NCI-H1048 (cell line): ENCODE results near the gene NR2F6.
A peak's percentile ranks its signal among the peaks of the same experiment; 100 is the strongest.

Source experiments
- DNase-seq: peaks from one replicate; lab custom pipeline; 2025; lab: John Stamatoyannopoulos, UW

Gene NR2F6

GRCh38 chr19:17263712-17264640 lies 18.3 kb upstream of the NR2F6 start:
- DNase-seq, result no peak

GRCh38 chr19:17262557-17262956 lies 16.8 kb upstream of the NR2F6 start:
- DNase-seq, result no peak

GRCh38 chr19:17260842-17261325 lies 15.2 kb upstream of the NR2F6 start:
- DNase-seq, result peak; percentile 83

GRCh38 chr19:17259934-17260333 lies 14.2 kb upstream of the NR2F6 start:
- no peak for DNase-seq

GRCh38 chr19:17259118-17259780 lies 13.5 kb upstream of the NR2F6 start:
- DNase-seq, result no peak

GRCh38 chr19:17256130-17256529 lies 10.4 kb upstream of the NR2F6 start:
- DNase-seq, result no peak

- no peak for DNase-seq
Observed at GRCh38 chr19:17255150-17255621, 9.5 kb upstream of the NR2F6 start.

- DNase-seq, result no peak
Observed at GRCh38 chr19:17254636-17255035, 8.9 kb upstream of the NR2F6 start.

- no peak for DNase-seq
Observed at GRCh38 chr19:17249887-17250548, 4.3 kb upstream of the NR2F6 start.

- DNase-seq, result no peak
Observed at GRCh38 chr19:17248011-17248776, 2.5 kb upstream of the NR2F6 start.

- no peak for DNase-seq
Observed at GRCh38 chr19:17246681-17247425, 1.1 kb upstream of the NR2F6 start.

- no peak for DNase-seq
Observed at GRCh38 chr19:17244618-17245534, 843 bp downstream of the NR2F6 start.

GRCh38 chr19:17243830-17244617 lies 1.7 kb downstream of the NR2F6 start:
- no peak for DNase-seq

GRCh38 chr19:17243211-17243829 lies 2.4 kb downstream of the NR2F6 start:
- DNase-seq, result no peak

GRCh38 chr19:17242431-17243208 lies 3.1 kb downstream of the NR2F6 start:
- no peak for DNase-seq

- no peak for DNase-seq
Observed at GRCh38 chr19:17240826-17241399, 4.8 kb downstream of the NR2F6 start.

- no peak for DNase-seq
Observed at GRCh38 chr19:17240062-17240752, 5.5 kb downstream of the NR2F6 start.
